WTC11 (cell line): ENCODE results near the gene SVIL. TPM values are rescaled to one million over a fixed set of nuclear protein-coding genes. Genes with fewer than 3 reads are reported as not detected.
A peak's percentile ranks its signal among the peaks of the same experiment; 100 is the strongest.

ENCODE experiments used
- ATAC-seq: fragments of 200-7000 bp; cut with Tn5 transposase; 2 replicates; pipeline ENCODE4 v1.10.0; 2021; ENCODE audit warnings: mild to moderate bottlenecking, moderate library complexity
- CTCF ChIA-PET: fragments of 300-600 bp; sonication (Branson Sonifier 250); formaldehyde crosslinking; loops from one replicate; lab custom pipeline; 2021; ENCODE audit warnings: antibody characterized with exemption; lab: Charles Lee
- POLR2A ChIA-PET: fragments of 350-600 bp; sonication (Branson Sonifier 250); formaldehyde crosslinking; loops from one replicate; lab custom pipeline; 2021; ENCODE audit warnings: antibody characterized with exemption; lab: Charles Lee
- DNase-seq: peaks from one replicate; pipeline ENCODE4 v3.0.0; 2021; ENCODE audit warnings: low spot score
- H3K27ac Mint-ChIP-seq: 2 replicates; pipeline ENCODE4 v1.8.0; 2021; ENCODE audit warnings: mixed read lengths
- H3K27me3 Mint-ChIP-seq: 2 replicates; pipeline ENCODE4 v1.8.0; 2021; ENCODE audit warnings: low read depth, mild to moderate bottlenecking, moderate library complexity, mixed read lengths
- H3K36me3 Mint-ChIP-seq: 2 replicates; pipeline ENCODE4 v1.8.0; 2021; ENCODE audit warnings: mixed read lengths
- H3K4me1 Mint-ChIP-seq: 2 replicates; pipeline ENCODE4 v1.8.0; 2022; ENCODE audit warnings: mixed read lengths
- H3K4me3 Mint-ChIP-seq: 2 replicates; pipeline ENCODE4 v1.8.0; 2021; ENCODE audit warnings: mild to moderate bottlenecking, moderate library complexity, mixed read lengths
- H3K9me3 Mint-ChIP-seq: 2 replicates; pipeline ENCODE4 v1.8.0; 2021; ENCODE audit warnings: mixed read lengths
- AFF4 ChIP-seq: sonication (generic); formaldehyde crosslinking; IDR thresholded peaks from 2 replicates; pipeline ENCODE4 v1.8.1; 2023; ENCODE audit warnings: mild to moderate bottlenecking, missing genetic modification reagents, borderline replicate concordance
- AR ChIP-seq: fragments of 250-450 bp; sonication (Bioruptor Pico); IDR thresholded peaks from 2 replicates; pipeline ENCODE4 v1.9.0; 2021; ENCODE audit warnings: mild to moderate bottlenecking
- ARID4B ChIP-seq: sonication (generic); formaldehyde crosslinking; IDR thresholded peaks from 2 replicates; pipeline ENCODE4 v1.8.0; 2023; ENCODE audit warnings: missing genetic modification reagents, mild to moderate bottlenecking, borderline replicate concordance
- CREM ChIP-seq: sonication (generic); formaldehyde crosslinking; IDR thresholded peaks from 2 replicates; pipeline ENCODE4 v1.8.1; 2022; ENCODE audit warnings: mild to moderate bottlenecking, missing genetic modification reagents, moderate library complexity
- NFYB ChIP-seq: sonication (generic); formaldehyde crosslinking; conservative IDR thresholded peaks from 2 replicates; pipeline ENCODE4 v1.8.0; 2022; ENCODE audit warnings: low read depth, missing genetic modification reagents
- TEAD1 ChIP-seq: sonication (generic); formaldehyde crosslinking; IDR thresholded peaks from 2 replicates; pipeline ENCODE4 v1.8.0; 2022; ENCODE audit warnings: mild to moderate bottlenecking, missing genetic modification reagents
- ZNF232 ChIP-seq: sonication (generic); formaldehyde crosslinking; IDR thresholded peaks from 2 replicates; pipeline ENCODE4 v1.8.0; 2022; ENCODE audit warnings: mild to moderate bottlenecking, missing genetic modification reagents
- ZNF423 ChIP-seq: fragments of 250-450 bp; sonication (Bioruptor Pico); IDR thresholded peaks from 2 replicates; pipeline ENCODE4 v2.1.2; 2022; ENCODE audit warnings: mild to moderate bottlenecking, moderate library complexity
- ZNF532 ChIP-seq: fragments of 250-450 bp; sonication (Bioruptor Pico); IDR thresholded peaks from 2 replicates; pipeline ENCODE4 v1.9.0; 2021; ENCODE audit warnings: mild to moderate bottlenecking, borderline replicate concordance
- total RNA-seq: library from RNA; stranded (reverse); gene quantifications from 3 replicates; pipeline ENCODE4 v1.2.3, GENCODE V29; 2021

Gene SVIL
- total RNA-seq, 1 experiment from 2014 or later: 27.1 TPM

GRCh38 chr10:29533696-29534285 lies 101.0 kb downstream of the SVIL start (continued):
- no peak for TF ChIP-seq ZNF532
- no peak for TF ChIP-seq AFF4 (CRISPR knock-in tag)

- peaks cover 16% of the 10 kb centered on the region for H3K36me3 Mint-ChIP-seq
- H3K4me3 Mint-ChIP-seq: no peak overlapping the region
- H3K27ac Mint-ChIP-seq: peak overlapping the region; percentile 55; the same call in 1 of the 2 replicates
- no peaks in the 10 kb centered on the region for H3K27me3 Mint-ChIP-seq
- CTCF ChIA-PET: interaction anchor here (1.1 to 4.0 kb wide), 7 partner anchors 12 to 57 kb away, joined by 3 to 33 read pairs (median 10); no protein-coding TSS in a partner anchor
- no peaks in the 10 kb centered on the region for H3K9me3 Mint-ChIP-seq
- ATAC-seq (no peak), DNase-seq (no peak)
- H3K4me1 Mint-ChIP-seq: peaks cover 38% of the 10 kb centered on the region
- TF ChIP-seq TEAD1 (CRISPR knock-in tag) (no peak), NFYB (CRISPR knock-in tag) (no peak), CREM (CRISPR knock-in tag) (no peak), AR (CRISPR knock-in tag) (no peak), ZNF423 (CRISPR knock-in tag) (no peak), ZNF232 (CRISPR knock-in tag) (no peak), ARID4B (CRISPR knock-in tag) (no peak)
- POLR2A ChIA-PET: no interaction called here
These were observed 101.7 kb downstream of the SVIL start for GRCh38 chr10:29533046-29533445.
